H9 (cell line): ENCODE measurements around the gene GFPT1. TPM values are rescaled to one million over a fixed set of nuclear protein-coding genes. Genes with fewer than 3 reads are reported as not detected.

ENCODE experiments used
- DNase-seq: peaks from one replicate; pipeline ENCODE4 v3.0.0-alpha.2; 2017
- H2AFZ ChIP-seq: one replicate; pipeline ENCODE4 v1.6.1; 2013; ENCODE audit warnings: mild to moderate bottlenecking, low read length, control low read depth, moderate library complexity
- H2AK5ac ChIP-seq: 2 replicates; pipeline ENCODE4 v1.6.1; 2013; ENCODE audit warnings: low read length, control low read depth, mixed read lengths; ENCODE audit not compliant: insufficient read length
- H2BK120ac ChIP-seq: one replicate; pipeline ENCODE4 v1.6.1; 2013; ENCODE audit warnings: low read depth, mild to moderate bottlenecking, low read length, control low read depth, inconsistent platforms; ENCODE audit not compliant: poor library complexity, severe bottlenecking
- H2BK12ac ChIP-seq: 2 replicates; pipeline ENCODE4 v1.6.1; 2013; ENCODE audit warnings: low read length, control low read depth, mixed read lengths, low read depth; ENCODE audit not compliant: insufficient read length
- H2BK15ac ChIP-seq: 2 replicates; pipeline ENCODE4 v1.6.1; 2013; ENCODE audit warnings: low read depth, low read length, control low read depth
- H2BK20ac ChIP-seq: one replicate; pipeline ENCODE4 v1.6.1; 2013; ENCODE audit warnings: low read depth, mild to moderate bottlenecking, low read length, control low read depth, inconsistent platforms; ENCODE audit not compliant: poor library complexity, severe bottlenecking
- H2BK5ac ChIP-seq: 2 replicates; pipeline ENCODE4 v1.6.1; 2013; ENCODE audit warnings: low read length, control low read depth, mixed read lengths; ENCODE audit not compliant: insufficient read length
- H3K14ac ChIP-seq: 2 replicates; pipeline ENCODE4 v1.6.1; 2013; ENCODE audit warnings: low read length, control low read depth; ENCODE audit not compliant: insufficient read depth
- H3K18ac ChIP-seq: 2 replicates; pipeline ENCODE4 v1.6.1; 2013; ENCODE audit warnings: low read depth, mild to moderate bottlenecking, mixed read lengths, low read length, control low read depth; ENCODE audit not compliant: insufficient read length
- H3K23ac ChIP-seq: 2 replicates; pipeline ENCODE4 v1.6.1; 2013; ENCODE audit warnings: low read length, control low read depth, mixed read lengths, low read depth; ENCODE audit not compliant: insufficient read length
- H3K23me2 ChIP-seq: 2 replicates; pipeline ENCODE4 v1.6.1; 2013; ENCODE audit warnings: low read depth, mild to moderate bottlenecking, mixed read lengths, low read length, control low read depth; ENCODE audit not compliant: insufficient read length, poor library complexity, severe bottlenecking
- H3K27ac ChIP-seq: 2 replicates; pipeline ENCODE4 v1.5.1; 2013; ENCODE audit warnings: low read length, control low read depth, mixed read lengths, low read depth; ENCODE audit not compliant: insufficient read length
- H3K27me3 ChIP-seq: 2 replicates; pipeline ENCODE4 v1.6.1; 2013; ENCODE audit warnings: low read length, control low read depth, inconsistent platforms; ENCODE audit not compliant: insufficient read depth
- H3K4ac ChIP-seq: 2 replicates; pipeline ENCODE4 v1.6.1; 2013; ENCODE audit warnings: low read depth, mild to moderate bottlenecking, control low read depth, inconsistent platforms, low read length, moderate library complexity
- H3K4me1 ChIP-seq: 2 replicates; pipeline ENCODE4 v1.6.1; 2013; ENCODE audit warnings: low read length, control low read depth, inconsistent platforms; ENCODE audit not compliant: insufficient read depth
- H3K4me2 ChIP-seq: 2 replicates; pipeline ENCODE4 v1.6.1; 2013; ENCODE audit warnings: low read length, control low read depth, mixed read lengths; ENCODE audit not compliant: insufficient read length, insufficient read depth
- H3K56ac ChIP-seq: 2 replicates; pipeline ENCODE4 v1.6.1; 2013; ENCODE audit warnings: low read depth, mild to moderate bottlenecking, mixed read lengths, low read length, control low read depth; ENCODE audit not compliant: insufficient read length
- H3K79me1 ChIP-seq: 2 replicates; pipeline ENCODE4 v1.6.1; 2013; ENCODE audit warnings: low read depth, mild to moderate bottlenecking, moderate library complexity, low read length, control low read depth, inconsistent platforms; ENCODE audit not compliant: insufficient read depth, poor library complexity, severe bottlenecking
- H3K79me2 ChIP-seq: 2 replicates; pipeline ENCODE4 v1.6.1; 2013; ENCODE audit warnings: low read length, control low read depth, inconsistent platforms; ENCODE audit not compliant: insufficient read depth
- H3K9ac ChIP-seq: 2 replicates; pipeline ENCODE4 v1.6.1; 2013; ENCODE audit warnings: low read length, control low read depth, mixed read lengths; ENCODE audit not compliant: insufficient read length; ENCODE audit errors: extremely low read depth
- H3K9me3 ChIP-seq: one replicate; pipeline ENCODE4 v1.6.1; 2013; ENCODE audit warnings: low read depth, low read length, inconsistent platforms; ENCODE audit not compliant: control insufficient read depth
- H3T11ph ChIP-seq: one replicate; pipeline ENCODE4 v1.6.1; 2013; ENCODE audit warnings: mild to moderate bottlenecking, low read length, control low read depth, inconsistent platforms
- H4K20me1 ChIP-seq: one replicate; pipeline ENCODE4 v1.6.1; 2013; ENCODE audit not compliant: control insufficient read depth, insufficient read length, insufficient read depth
- H4K5ac ChIP-seq: 2 replicates; pipeline ENCODE4 v1.6.1; 2013; ENCODE audit warnings: low read depth, mild to moderate bottlenecking, mixed read lengths, low read length, control low read depth; ENCODE audit not compliant: insufficient read length
- H4K8ac ChIP-seq: replicated peaks from 2 replicates; pipeline ENCODE4 v1.6.1; 2013; ENCODE audit warnings: low read length, control low read depth, mixed read lengths, low read depth; ENCODE audit not compliant: insufficient read length
- H4K91ac ChIP-seq: 2 replicates; pipeline ENCODE4 v1.6.1; 2013; ENCODE audit warnings: low read depth, mild to moderate bottlenecking, moderate library complexity, mixed read lengths, low read length, control low read depth; ENCODE audit not compliant: insufficient read length
- H3K27ac Mint-ChIP-seq, 3 experiments: 2 replicates in 2 of 3; 3 replicates in 1 of 3; pipeline ENCODE4 v1.8.0; 2020 to 2021; ENCODE audit warnings: mixed read lengths in 3 of 3, mild to moderate bottlenecking in 1 of 3, moderate library complexity in 1 of 3
- H3K27me3 Mint-ChIP-seq: 2 replicates; pipeline ENCODE4 v1.8.0; 2021; ENCODE audit warnings: low read depth, mild to moderate bottlenecking, moderate library complexity, mixed read lengths
- H3K36me3 Mint-ChIP-seq, 3 experiments: 2 replicates in 2 of 3; 3 replicates in 1 of 3; pipeline ENCODE4 v1.8.0; 2020 to 2021; ENCODE audit warnings: low read depth in 3 of 3, mixed read lengths in 3 of 3; ENCODE audit not compliant: insufficient read depth in 1 of 3
- H3K4me1 Mint-ChIP-seq, 2 experiments: 2 replicates each; pipeline ENCODE4 v1.8.0; 2020; ENCODE audit warnings: mixed read lengths in 2 of 2
- H3K4me3 Mint-ChIP-seq, 2 experiments: 2 replicates in 1 of 2; 3 replicates in 1 of 2; pipeline ENCODE4 v1.8.0; 2020 to 2021; ENCODE audit warnings: mild to moderate bottlenecking in 2 of 2, mixed read lengths in 2 of 2, moderate library complexity in 1 of 2
- H3K9me3 Mint-ChIP-seq, 2 experiments: 2 replicates in 1 of 2; 3 replicates in 1 of 2; pipeline ENCODE4 v1.8.0; 2020; ENCODE audit warnings: mild to moderate bottlenecking in 2 of 2, mixed read lengths in 2 of 2, moderate library complexity in 1 of 2
- WGBS: extraction: QIAGEN DNeasy Blood & Tissue Kit; methylation state at CpG from one replicate; pipeline ENCODE4 v1.1.7; 2013; ENCODE audit warnings: missing lambda C conversion rate, low lambda C conversion rate, mixed read lengths; ENCODE audit not compliant: insufficient read length; ENCODE audit errors: extremely low coverage; 5-methylcytosine and 5-hydroxymethylcytosine counted together
- total RNA-seq: library from RNA; stranded (reverse); gene quantifications from 2 replicates; pipeline ENCODE4 v1.2.1, GENCODE V29; 2021
- TF ChIP-seq, protein P1 (sequence below): fragments of 200-600 bp; sonication (generic); conservative IDR thresholded peaks from 3 replicates; pipeline ENCODE4 v1.8.0; 2021; ENCODE audit warnings: antibody characterized with exemption, mild to moderate bottlenecking

GFPT1 gene
- total RNA-seq, 1 experiment from 2014 or later: 84.4 TPM

DNA sequence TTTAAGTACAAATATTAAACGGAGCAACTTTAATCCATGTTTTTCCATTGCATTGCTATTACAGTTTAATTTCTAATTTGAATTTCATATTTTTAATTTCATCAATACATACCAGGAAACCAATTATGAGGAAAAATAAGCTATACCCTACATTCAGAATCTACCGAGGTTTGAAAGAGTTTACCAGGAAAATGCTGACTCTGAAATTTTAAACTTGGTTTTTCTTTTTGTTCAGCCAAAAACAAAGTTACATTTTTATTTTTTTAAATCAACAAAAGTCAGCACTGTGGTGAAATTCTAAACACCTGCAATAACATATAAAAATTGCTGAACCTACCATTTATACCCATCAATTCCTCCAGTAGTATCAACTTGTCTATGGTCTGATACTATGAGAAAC, 53.7 kb downstream of the GFPT1 start:
- H3K18ac ChIP-seq: no peak overlapping the region
- H2BK20ac ChIP-seq: no peak overlapping the region
- no peaks in the 10 kb centered on the region for H3K4me1 ChIP-seq
- no peak overlapping the region for H3K56ac ChIP-seq
- H4K20me1 ChIP-seq: no peaks in the 10 kb centered on the region
- no peaks in the 10 kb centered on the region for H3K9me3 ChIP-seq
- H4K91ac ChIP-seq: no peak overlapping the region
- no peak overlapping the region for H2BK120ac ChIP-seq
- H3K79me1 ChIP-seq: no peaks in the 10 kb centered on the region
- no peak overlapping the region for H3K9ac ChIP-seq
- no peak overlapping the region for H4K5ac ChIP-seq
- H3K27ac ChIP-seq: no peak overlapping the region
- TF ChIP-seq, protein P1, sequence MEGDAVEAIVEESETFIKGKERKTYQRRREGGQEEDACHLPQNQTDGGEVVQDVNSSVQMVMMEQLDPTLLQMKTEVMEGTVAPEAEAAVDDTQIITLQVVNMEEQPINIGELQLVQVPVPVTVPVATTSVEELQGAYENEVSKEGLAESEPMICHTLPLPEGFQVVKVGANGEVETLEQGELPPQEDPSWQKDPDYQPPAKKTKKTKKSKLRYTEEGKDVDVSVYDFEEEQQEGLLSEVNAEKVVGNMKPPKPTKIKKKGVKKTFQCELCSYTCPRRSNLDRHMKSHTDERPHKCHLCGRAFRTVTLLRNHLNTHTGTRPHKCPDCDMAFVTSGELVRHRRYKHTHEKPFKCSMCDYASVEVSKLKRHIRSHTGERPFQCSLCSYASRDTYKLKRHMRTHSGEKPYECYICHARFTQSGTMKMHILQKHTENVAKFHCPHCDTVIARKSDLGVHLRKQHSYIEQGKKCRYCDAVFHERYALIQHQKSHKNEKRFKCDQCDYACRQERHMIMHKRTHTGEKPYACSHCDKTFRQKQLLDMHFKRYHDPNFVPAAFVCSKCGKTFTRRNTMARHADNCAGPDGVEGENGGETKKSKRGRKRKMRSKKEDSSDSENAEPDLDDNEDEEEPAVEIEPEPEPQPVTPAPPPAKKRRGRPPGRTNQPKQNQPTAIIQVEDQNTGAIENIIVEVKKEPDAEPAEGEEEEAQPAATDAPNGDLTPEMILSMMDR: no peak
- no peak for DNase-seq
- H3K79me2 ChIP-seq: no peaks in the 10 kb centered on the region
- no peak overlapping the region for H3K4ac ChIP-seq
- Mint-ChIP-seq H3K9me3 (no peaks in the 10 kb centered on the region), H3K4me1 (no peaks in the 10 kb centered on the region), H3K4me3 (no peak overlapping the region), H3K27ac (no peak overlapping the region), H3K27me3 (no peaks in the 10 kb centered on the region), H3K36me3 (peaks cover 22 to 66% (median 59%) of the 10 kb centered on the region in 3 experiments; a peak in 6 of 7 replicates)
- no peak overlapping the region for H3T11ph ChIP-seq
- no peaks in the 10 kb centered on the region for H3K23me2 ChIP-seq
- H2BK15ac ChIP-seq: no peak overlapping the region
- H2AFZ ChIP-seq: no peak overlapping the region
- H2BK5ac ChIP-seq: no peak overlapping the region
- no peaks in the 10 kb centered on the region for H3K27me3 ChIP-seq
- no peak overlapping the region for H3K14ac ChIP-seq
- H3K4me2 ChIP-seq: no peak overlapping the region
- H2BK12ac ChIP-seq: no peak overlapping the region
- no peak overlapping the region for H3K23ac ChIP-seq
- H4K8ac ChIP-seq: no peak overlapping the region
- H2AK5ac ChIP-seq: no peak overlapping the region
- WGBS: no CpG with 5 or more reads among the region's 2 CpGs
